A673 (cell line): ENCODE results near the gene SLC25A23. TPM values are rescaled to one million over a fixed set of nuclear protein-coding genes. Genes with fewer than 3 reads are reported as not detected.

Experiments used
- BruUV-seq: library from RNA; stranded (reverse); fragments of 400-500 nt; replicated peaks from 2 replicates; lab custom pipeline; 2021; lab: Mats Ljungman, UMichigan
- CTCF ChIA-PET: fragments of 300-600 bp; sonication (Branson Sonifier 250); formaldehyde crosslinking; loops from one replicate; lab custom pipeline; 2022; ENCODE audit warnings: antibody characterized with exemption; lab: Charles Lee
- POLR2A ChIA-PET: fragments of 300-600 bp; sonication (Branson Sonifier 250); formaldehyde crosslinking; loops from one replicate; lab custom pipeline; 2022; ENCODE audit warnings: antibody characterized with exemption; ENCODE audit not compliant: low non-redundant PET; lab: Charles Lee
- DNase-seq: peaks from one replicate; pipeline ENCODE4 v3.0.0-alpha.2; 2015; ENCODE audit warnings: low spot score
- H3K27ac ChIP-seq: fragments of 200-600 bp; sonication (generic); 2 replicates; pipeline ENCODE4 v1.5.1; 2016; ENCODE audit warnings: mixed run types, low read depth, mild to moderate bottlenecking, mixed read lengths, antibody characterized with exemption, low read length; ENCODE audit not compliant: poor library complexity, severe bottlenecking
- H3K27me3 ChIP-seq: fragments of 200-600 bp; sonication (generic); replicated peaks from 2 replicates; pipeline ENCODE4 v1.6.1; 2017; ENCODE audit warnings: mixed run types, low read depth, mild to moderate bottlenecking, mixed read lengths, antibody characterized with exemption, low read length; ENCODE audit not compliant: insufficient read depth, poor library complexity
- H3K36me3 ChIP-seq: fragments of 200-600 bp; sonication (generic); 2 replicates; pipeline ENCODE4 v1.6.1; 2016; ENCODE audit warnings: mixed run types, mild to moderate bottlenecking, mixed read lengths, antibody characterized with exemption, low read length; ENCODE audit not compliant: insufficient read depth, poor library complexity, severe bottlenecking
- H3K4me1 ChIP-seq: fragments of 200-600 bp; sonication (generic); 2 replicates; pipeline ENCODE4 v1.6.1; 2017; ENCODE audit warnings: mixed run types, mild to moderate bottlenecking, mixed read lengths, antibody characterized with exemption, low read length; ENCODE audit not compliant: insufficient read depth, poor library complexity, severe bottlenecking
- H3K4me3 ChIP-seq: fragments of 200-600 bp; sonication (generic); 2 replicates; pipeline ENCODE4 v1.5.1; 2016; ENCODE audit warnings: low read depth, mixed run types, mild to moderate bottlenecking, mixed read lengths, low read length; ENCODE audit not compliant: poor library complexity, severe bottlenecking
- H3K9me3 ChIP-seq: fragments of 200-600 bp; sonication (generic); 2 replicates; pipeline ENCODE4 v1.6.1; 2016; ENCODE audit warnings: mixed run types, low read depth, mild to moderate bottlenecking, mixed read lengths, antibody characterized with exemption, low read length; ENCODE audit not compliant: poor library complexity, severe bottlenecking
- CTCF ChIP-seq: fragments of 300-800, 200-600 bp; sonication (generic); conservative IDR thresholded peaks from 2 replicates; pipeline ENCODE4 v1.5.1; 2017; ENCODE audit warnings: low read depth, mild to moderate bottlenecking, antibody characterized with exemption, low read length, moderate library complexity, mixed read lengths
- EZH2 ChIP-seq: fragments of 200-600 bp; sonication (generic); IDR thresholded peaks from 2 replicates; pipeline ENCODE4 v1.6.1; 2017; ENCODE audit warnings: borderline replicate concordance, low read depth, mild to moderate bottlenecking, mixed read lengths, antibody characterized with exemption, low read length; ENCODE audit not compliant: poor library complexity, severe bottlenecking
- intact Hi-C: fragments of 100-400 bp; cut with micrococcal nuclease; formaldehyde crosslinking; loops from one replicate; pipeline ENCODE4 v1.10.0; 2022; ENCODE audit not compliant: unreplicated experiment
- total RNA-seq: library from RNA; stranded (reverse); gene quantifications from 2 replicates; pipeline ENCODE4 v1.2.3, GENCODE V29; 2021

SLC25A23 gene
- total RNA-seq, 1 experiment from 2014 or later, result 39.9 TPM

- Histone ChIP-seq H3K27me3 (no peaks in the 10 kb centered on the region), H3K4me1 (no peaks in the 10 kb centered on the region), H3K36me3 (peaks cover 17% of the 10 kb centered on the region), H3K9me3 (peaks cover 6% of the 10 kb centered on the region), H3K27ac (no peak overlapping the region), H3K4me3 (no peak overlapping the region)
- POLR2A ChIA-PET, result no interaction called here
- no peak for TF ChIP-seq EZH2
- no TSS peak for BruUV-seq
- CTCF ChIA-PET, result interaction anchor here (0.6 kb wide), 1 partner anchor 117 kb away, joined by 4 read pairs; no protein-coding TSS in a partner anchor
- intact Hi-C loops, result no loop called here
- DNase-seq, result no peak
Observed at GRCh38 chr19:6451583-6452222, 7.9 kb downstream of the SLC25A23 start.

DNA sequence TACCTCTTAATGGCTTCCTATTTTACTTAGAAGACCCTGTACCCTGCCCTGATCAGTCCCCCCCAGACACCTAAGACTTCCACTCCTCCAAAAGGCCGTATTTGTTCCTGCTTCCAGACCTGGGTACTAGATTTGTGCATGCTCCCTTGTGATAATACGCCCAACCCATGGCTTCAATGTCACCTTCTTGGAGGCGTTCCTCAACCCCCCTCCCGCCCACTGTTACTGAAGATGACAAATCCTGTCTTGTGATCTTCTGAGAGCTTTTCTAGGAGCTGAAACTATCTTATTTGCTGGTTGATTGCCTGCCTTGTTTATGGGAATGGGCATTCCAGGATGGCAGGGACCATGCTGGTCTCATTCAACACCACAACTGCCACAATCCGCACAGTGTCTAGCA lies 9.4 kb downstream of the SLC25A23 start:
- Histone ChIP-seq H3K4me1 (no peaks in the 10 kb centered on the region), H3K27me3 (no peaks in the 10 kb centered on the region), H3K27ac (no peak overlapping the region), H3K4me3 (no peak overlapping the region), H3K9me3 (peaks cover 6% of the 10 kb centered on the region), H3K36me3 (peaks cover 14% of the 10 kb centered on the region)
- BruUV-seq, result no TSS peak
- ChIA-PET CTCF (no interaction called here), POLR2A (no interaction called here)
- no peak for TF ChIP-seq EZH2
- TF ChIP-seq CTCF, result no peak
- DNase-seq, result no peak
- intact Hi-C loops, result no loop called here

DNA sequence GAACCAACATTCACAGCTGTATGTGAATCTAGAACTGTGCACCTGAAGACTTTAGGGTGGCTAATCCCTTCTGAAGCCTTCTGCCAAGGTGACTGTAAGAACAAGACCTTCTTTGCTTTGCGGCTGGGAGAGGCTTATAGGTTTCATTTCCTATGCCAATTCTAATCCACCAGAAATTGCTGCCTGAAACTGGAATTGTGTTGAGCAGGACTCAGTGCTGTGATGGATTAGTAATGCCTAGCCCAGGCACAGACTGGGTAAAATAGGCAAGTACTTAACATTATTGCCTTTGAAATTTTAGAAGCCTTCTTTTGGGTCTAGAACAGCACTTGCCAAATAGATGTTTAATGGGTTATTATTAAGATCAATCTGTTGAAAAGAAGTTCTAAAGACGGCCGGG lies 11.5 kb downstream of the SLC25A23 start:
- ChIA-PET POLR2A (no interaction called here), CTCF (no interaction called here)
- no peaks in the 10 kb centered on the region for H3K27me3 ChIP-seq
- DNase-seq, result no peak
- no peaks in the 10 kb centered on the region for H3K4me1 ChIP-seq
- no peak overlapping the region for H3K27ac ChIP-seq
- H3K9me3 ChIP-seq, result no peaks in the 10 kb centered on the region
- no peak overlapping the region for H3K4me3 ChIP-seq
- no peak for TF ChIP-seq CTCF
- no peak for TF ChIP-seq EZH2
- BruUV-seq, result no TSS peak
- intact Hi-C loops, result no loop called here
- H3K36me3 ChIP-seq, result no peaks in the 10 kb centered on the region

DNA sequence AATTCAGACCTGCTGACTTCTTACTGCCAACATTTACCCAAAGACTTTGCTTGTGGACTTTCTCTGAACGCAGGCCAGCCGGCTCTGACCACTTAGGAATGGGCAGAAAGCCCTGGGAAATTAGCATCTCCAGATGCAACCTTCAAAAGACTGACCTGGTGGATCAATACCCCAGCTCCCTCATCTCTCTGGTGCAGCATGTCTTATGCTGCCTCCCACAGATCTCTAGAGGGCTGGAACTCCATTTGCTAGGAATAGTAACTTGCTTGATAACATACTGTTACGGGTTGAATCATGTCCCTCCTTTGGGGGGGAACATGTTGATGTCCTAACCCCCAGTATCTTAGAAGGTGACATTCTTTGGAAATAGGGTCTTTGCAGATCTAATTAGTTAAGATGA lies 13.1 kb downstream of the SLC25A23 start:
- intact Hi-C loops, result no loop called here
- no peaks in the 10 kb centered on the region for H3K36me3 ChIP-seq
- no peak overlapping the region for H3K4me3 ChIP-seq
- no peaks in the 10 kb centered on the region for H3K9me3 ChIP-seq
- ChIA-PET POLR2A (no interaction called here), CTCF (no interaction called here)
- TF ChIP-seq CTCF, result no peak
- TF ChIP-seq EZH2, result no peak
- no TSS peak for BruUV-seq
- H3K27me3 ChIP-seq, result no peaks in the 10 kb centered on the region
- no peak overlapping the region for H3K27ac ChIP-seq
- no peaks in the 10 kb centered on the region for H3K4me1 ChIP-seq
- no peak for DNase-seq
